HG02610 (cell line): Measurements from ENCODE around the gene UBAC2.

Experiments
- ATAC-seq: cut with Tn5 transposase; IDR thresholded peaks from one replicate; pipeline ENCODE4 v1.9.1; 2021; ENCODE audit warnings: mild to moderate bottlenecking, moderate library complexity; ENCODE audit not compliant: unreplicated experiment

UBAC2 gene

GRCh38 chr13:99329477-99329876, 128.8 kb downstream of the UBAC2 start:
- no peak for ATAC-seq

GRCh38 chr13:99330942-99331341, 130.3 kb downstream of the UBAC2 start:
- ATAC-seq = no peak

GRCh38 chr13:99331881-99332293, 131.2 kb downstream of the UBAC2 start:
- ATAC-seq = peak; percentile 80

- peak; percentile 6 for ATAC-seq
Measured at GRCh38 chr13:99332456-99332855, 131.8 kb downstream of the UBAC2 start.

- ATAC-seq = no peak
Measured at GRCh38 chr13:99334221-99334620, 133.6 kb downstream of the UBAC2 start.

GRCh38 chr13:99335087-99335486, 134.4 kb downstream of the UBAC2 start:
- no peak for ATAC-seq

- ATAC-seq = peak; percentile 78
Measured at GRCh38 chr13:99335603-99336002, 134.9 kb downstream of the UBAC2 start.

GRCh38 chr13:99339230-99339721, 138.6 kb downstream of the UBAC2 start:
- ATAC-seq = no peak

- ATAC-seq = peak; percentile 36
Measured at GRCh38 chr13:99339736-99340397, 139.2 kb downstream of the UBAC2 start.

- ATAC-seq = no peak
Measured at GRCh38 chr13:99340638-99341037, 140.0 kb downstream of the UBAC2 start.

- ATAC-seq = no peak
Measured at GRCh38 chr13:99341969-99342722, 141.5 kb downstream of the UBAC2 start.

GRCh38 chr13:99342723-99343315, 142.2 kb downstream of the UBAC2 start:
- ATAC-seq = no peak

GRCh38 chr13:99344610-99345208, 144.1 kb downstream of the UBAC2 start:
- ATAC-seq = no peak

GRCh38 chr13:99345345-99345744, 144.7 kb downstream of the UBAC2 start:
- no peak for ATAC-seq

- ATAC-seq = no peak
Measured at GRCh38 chr13:99346335-99347042, 145.8 kb downstream of the UBAC2 start.

- no peak for ATAC-seq
Measured at GRCh38 chr13:99347335-99347878, 146.8 kb downstream of the UBAC2 start.

- peak; percentile 47 for ATAC-seq
Measured at GRCh38 chr13:99347911-99348451, 147.3 kb downstream of the UBAC2 start.

GRCh38 chr13:99350191-99350590, 149.5 kb downstream of the UBAC2 start:
- ATAC-seq = no peak

GRCh38 chr13:99351772-99352171, 151.1 kb downstream of the UBAC2 start:
- no peak for ATAC-seq
